Tibial artery (tissue), 4 donors: ENCODE measurements around the gene SMCO2.
"Not testable (repeated sequence)": the region's sequence is repeated elsewhere in the genome, so short reads cannot be mapped to it uniquely, and the experiment has no call there.

Experiments used
- DNase-seq, 2 donors: peaks; one replicate each; pipeline ENCODE4 v3.0.0-alpha.2; 2019
- H3K27ac ChIP-seq, 2 donors: fragments of 200-600 bp; sonication (generic) in 1 of 2; 1 replicate in 1 of 2; 2 replicates in 1 of 2; pipeline ENCODE4 v1.5.1; 2018 to 2019; ENCODE audit warnings: mild to moderate bottlenecking in 1 of 2
- H3K27me3 ChIP-seq, 2 donors: fragments of 200-600 bp; sonication (generic) in 1 of 2; one replicate each; pipeline versions ENCODE4 v1.5.1 to v1.6.0; 2016 to 2019
- H3K36me3 ChIP-seq, 3 donors: fragments of 200-600 bp; sonication (generic) in 2 of 3; one replicate each; pipeline ENCODE4 v1.5.1; 2016 to 2019; ENCODE audit warnings: mild to moderate bottlenecking in 2 of 3
- H3K4me1 ChIP-seq, 4 donors: fragments of 200-600 bp; sonication (generic) in 2 of 4; 1 replicate in 3 of 4; 2 replicates in 1 of 4; pipeline ENCODE4 v1.5.1; 2016 to 2019
- H3K4me3 ChIP-seq, 2 donors: fragments of 200-600 bp; sonication (generic) in 1 of 2; 1 replicate in 1 of 2; 2 replicates in 1 of 2; pipeline ENCODE4 v1.5.1; 2018 to 2019; ENCODE audit warnings: mild to moderate bottlenecking in 2 of 2
- H3K9me3 ChIP-seq, 3 donors: fragments of 200-600 bp; sonication (generic) in 1 of 3; one replicate each; pipeline ENCODE4 v1.5.1; 2016 to 2019
- CTCF ChIP-seq, 2 experiments: fragments of 200-600 bp in 1 of 2; fragments of 450-650 bp in 1 of 2; IDR thresholded peaks; one replicate each; pipeline ENCODE4 v1.5.1; 2017 to 2019; ENCODE audit warnings: antibody characterized with exemption in 2 of 2, mild to moderate bottlenecking in 1 of 2, moderate library complexity in 1 of 2
- intact Hi-C: fragments of 100-400 bp; cut with DNase I; formaldehyde crosslinking; loops from one replicate; pipeline ENCODE4 v1.15.0; 2023; ENCODE audit warnings: low total_unique reads

SMCO2 gene

GRCh38 chr12:27541031-27541719, 94.6 kb downstream of the SMCO2 start:
- intact Hi-C loops = no loop called here
- no peak for TF ChIP-seq CTCF (IDR thresholded peaks at IDR 0.05)
- Histone ChIP-seq H3K4me1 (peaks cover 0 to 77% (median 34%) of the 10 kb centered on the region in 4 donors), H3K36me3 (peaks cover 0 to 2% (median 0%) of the 10 kb centered on the region in 3 donors), H3K4me3 (no peak overlapping the region), H3K9me3 (no peaks in the 10 kb centered on the region), H3K27ac (no peak overlapping the region), H3K27me3 (no peaks in the 10 kb centered on the region)
- no peak for DNase-seq

GRCh38 chr12:27542628-27543027, 96.1 kb downstream of the SMCO2 start:
- no peak for DNase-seq
- no peaks in the 10 kb centered on the region for H3K27me3 ChIP-seq
- intact Hi-C loops = no loop called here
- H3K27ac ChIP-seq = peak overlapping the region; percentile 30 to 33
- no peaks in the 10 kb centered on the region for H3K9me3 ChIP-seq
- H3K36me3 ChIP-seq = no peaks in the 10 kb centered on the region
- no peak for TF ChIP-seq CTCF (IDR thresholded peaks at IDR 0.05)
- no peak overlapping the region for H3K4me3 ChIP-seq
- H3K4me1 ChIP-seq = peaks cover 0 to 72% (median 28%) of the 10 kb centered on the region in 4 donors

GRCh38 chr12:27544858-27545257, 98.3 kb downstream of the SMCO2 start:
- intact Hi-C loops, H3K27me3 ChIP-seq, H3K36me3 ChIP-seq, DNase-seq, H3K9me3 ChIP-seq, H3K4me3 ChIP-seq: not testable (repeated sequence)
- peaks cover 0 to 67% (median 26%) of the 10 kb centered on the region in 4 donors for H3K4me1 ChIP-seq
- peak overlapping the region; percentile 44 to 55 for H3K27ac ChIP-seq

GRCh38 chr12:27545665-27546064, 99.1 kb downstream of the SMCO2 start:
- Histone ChIP-seq H3K4me3 (no peak overlapping the region), H3K4me1 (peaks cover 0 to 67% (median 33%) of the 10 kb centered on the region in 4 donors), H3K27ac (peak overlapping the region; percentile 44 to 55), H3K9me3 (no peaks in the 10 kb centered on the region), H3K27me3 (no peaks in the 10 kb centered on the region), H3K36me3 (no peaks in the 10 kb centered on the region)
- TF ChIP-seq CTCF (IDR thresholded peaks at IDR 0.05) = no peak
- intact Hi-C loops = no loop called here
- no peak for DNase-seq

- no peak for DNase-seq
- H3K27ac ChIP-seq = no peak overlapping the region
- H3K27me3 ChIP-seq = no peaks in the 10 kb centered on the region
- TF ChIP-seq CTCF (IDR thresholded peaks at IDR 0.05) = no peak
- H3K9me3 ChIP-seq = no peaks in the 10 kb centered on the region
- H3K36me3 ChIP-seq = no peaks in the 10 kb centered on the region
- intact Hi-C loops = no loop called here
- no peak overlapping the region for H3K4me3 ChIP-seq
- peaks cover 0 to 68% (median 44%) of the 10 kb centered on the region in 4 donors for H3K4me1 ChIP-seq
Measured at GRCh38 chr12:27547592-27547991, 101.1 kb downstream of the SMCO2 start.

GRCh38 chr12:27548301-27549199, 102.0 kb downstream of the SMCO2 start:
- DNase-seq = no peak
- Histone ChIP-seq H3K27ac (peak overlapping the region; percentile 34 to 64), H3K4me1 (peaks cover 0 to 68% (median 51%) of the 10 kb centered on the region in 4 donors), H3K36me3 (no peaks in the 10 kb centered on the region), H3K4me3 (no peak overlapping the region), H3K9me3 (no peaks in the 10 kb centered on the region), H3K27me3 (no peaks in the 10 kb centered on the region)
- intact Hi-C loops = no loop called here
- TF ChIP-seq CTCF (IDR thresholded peaks at IDR 0.05) = no peak
